A549 (cell line): ENCODE results near the gene ZSCAN25. TPM values are rescaled to one million over a fixed set of nuclear protein-coding genes. Genes with fewer than 3 reads are reported as not detected.
"Not testable (repeated sequence)": the region's sequence is repeated elsewhere in the genome, so short reads cannot be mapped to it uniquely, and the experiment has no call there.

Experiments
- ATAC-seq, 2 experiments: fragments of 200-7000 bp in 1 of 2; fragments of >200 bp in 1 of 2; cut with Nextera tagmentation in 1 of 2; cut with Tn5 transposase in 1 of 2; 3 replicates each; pipeline versions ENCODE4 v1.8.0 to v1.9.1; 2018 to 2020; ENCODE audit warnings: mild to moderate bottlenecking in 1 of 2, moderate library complexity in 1 of 2
- CTCF ChIA-PET: fragments of 300-600 bp; sonication (Branson Sonifier 250); formaldehyde crosslinking; extraction: SDS; loops from one replicate; lab custom pipeline; 2021; ENCODE audit warnings: antibody characterized with exemption, inconsistent platforms; lab: Yijun Ruan, JAX
- POLR2A ChIA-PET: fragments of 350-600 bp; formaldehyde crosslinking; extraction: SDS; loops from one replicate; lab custom pipeline; 2021; ENCODE audit warnings: antibody characterized with exemption, inconsistent platforms; lab: Yijun Ruan, JAX
- DNase-seq, 2 experiments: peaks; one replicate each; pipeline versions ENCODE4 v3.0.0 to v3.0.0-alpha.2; 2011 to 2016; ENCODE audit warnings: low read depth in 1 of 2, low spot score in 1 of 2
- FAIRE-seq: peaks from 2 replicates; lab custom pipeline; 2011; peaks lifted over from hg19 to GRCh38; lab: Jason Lieb, UNC
- H3K27ac ChIP-seq, 2 experiments: fragments of >200 bp; sonication (Bioruptor Twin); formaldehyde crosslinking; 3 replicates each; pipeline ENCODE4 v1.5.1; 2016 to 2017
- H3K4me1 ChIP-seq: fragments of >200 bp; sonication (Bioruptor Twin); formaldehyde crosslinking; 3 replicates; pipeline ENCODE4 v1.6.1; 2016
- H3K4me2 ChIP-seq: fragments of >200 bp; sonication (Bioruptor Twin); formaldehyde crosslinking; 3 replicates; pipeline ENCODE4 v1.6.1; 2016
- H3K4me3 ChIP-seq: fragments of >200 bp; sonication (Bioruptor Twin); formaldehyde crosslinking; 3 replicates; pipeline ENCODE4 v1.5.1; 2016
- H3K9me3 ChIP-seq: fragments of >200 bp; sonication (Bioruptor Twin); formaldehyde crosslinking; 3 replicates; pipeline ENCODE4 v1.6.1; 2016
- CEBPB ChIP-seq, 2 experiments: fragments of >200 bp in 1 of 2; sonication (Bioruptor Twin) in 1 of 2; formaldehyde crosslinking in 1 of 2; IDR thresholded peaks; 2 replicates each; pipeline ENCODE4 v1.6.1; 2012 to 2016
- CTCF ChIP-seq: fragments of >200 bp; sonication (Bioruptor Twin); formaldehyde crosslinking; IDR thresholded peaks from 3 replicates; pipeline ENCODE4 v1.5.1; 2016
- ESRRA ChIP-seq: fragments of 150-350 bp; IDR thresholded peaks from 2 replicates; pipeline ENCODE4 v1.6.1; 2014; ENCODE audit warnings: mild to moderate bottlenecking, low read length, borderline replicate concordance
- FOSB ChIP-seq: fragments of 250-450 bp; sonication (Bioruptor Pico); IDR thresholded peaks from 2 replicates; pipeline ENCODE4 v1.5.0; 2020; ENCODE audit warnings: mild to moderate bottlenecking, moderate library complexity
- FOSL2 ChIP-seq, 2 experiments: fragments of 450-650 bp in 1 of 2; fragments of >200 bp in 1 of 2; sonication (Bioruptor Twin) in 1 of 2; formaldehyde crosslinking; IDR thresholded peaks; 2 replicates each; pipeline versions ENCODE4 v1.5.0 to v1.6.1; 2016 to 2020; ENCODE audit warnings: mild to moderate bottlenecking in 1 of 2, moderate library complexity in 1 of 2
- FOXS1 ChIP-seq: fragments of 250-450 bp; sonication (Bioruptor Pico); IDR thresholded peaks from 2 replicates; pipeline ENCODE4 v1.5.0; 2020; ENCODE audit warnings: mild to moderate bottlenecking, moderate library complexity
- HMGXB4 ChIP-seq: fragments of 250-450 bp; sonication (Bioruptor Pico); IDR thresholded peaks from 2 replicates; pipeline ENCODE4 v1.5.0; 2021; ENCODE audit warnings: mild to moderate bottlenecking, moderate library complexity, borderline replicate concordance
- KDM1A ChIP-seq: fragments of 200-600 bp; sonication (generic); IDR thresholded peaks from 2 replicates; pipeline ENCODE4 v1.6.1; 2016; ENCODE audit warnings: low read depth, mild to moderate bottlenecking
- MYC ChIP-seq: IDR thresholded peaks from 2 replicates; pipeline ENCODE4 v1.6.1; 2012; ENCODE audit warnings: mild to moderate bottlenecking, inconsistent platforms, low read length, improper control_type of control experiment, borderline replicate concordance
- NPAS2 ChIP-seq: fragments of 250-450 bp; sonication (Bioruptor Pico); IDR thresholded peaks from 2 replicates; pipeline ENCODE4 v1.8.0; 2022; ENCODE audit warnings: mild to moderate bottlenecking, moderate library complexity, borderline replicate concordance
- PBX3 ChIP-seq: IDR thresholded peaks from 2 replicates; pipeline ENCODE4 v1.6.1; 2012
- PHF8 ChIP-seq: fragments of 200-600 bp; sonication (generic); IDR thresholded peaks from 2 replicates; pipeline ENCODE4 v1.6.1; 2016; ENCODE audit warnings: low read depth, mild to moderate bottlenecking, antibody characterized with exemption, moderate library complexity, borderline replicate concordance
- POLR2AphosphoS2 ChIP-seq: conservative IDR thresholded peaks from 2 replicates; pipeline ENCODE4 v1.6.1; 2012; ENCODE audit warnings: low read length, improper control_type of control experiment, inconsistent platforms
- RAD21 ChIP-seq, 2 experiments: fragments of >200 bp in 1 of 2; sonication (Bioruptor Twin) in 1 of 2; formaldehyde crosslinking in 1 of 2; IDR thresholded peaks in 1 of 2; conservative IDR thresholded peaks in 1 of 2; 2 replicates in 1 of 2; 3 replicates in 1 of 2; pipeline ENCODE4 v1.6.1; 2012 to 2018; ENCODE audit warnings: inconsistent platforms in 1 of 2
- RNF2 ChIP-seq: fragments of 200-600 bp; sonication (generic); IDR thresholded peaks from 2 replicates; pipeline ENCODE4 v1.6.1; 2016; ENCODE audit warnings: low read depth, mild to moderate bottlenecking, antibody characterized with exemption, moderate library complexity, borderline replicate concordance
- SREBF2 ChIP-seq: fragments of 450-650 bp; IDR thresholded peaks from 2 replicates; pipeline ENCODE4 v1.6.1; 2014; ENCODE audit warnings: mild to moderate bottlenecking, moderate library complexity
- TFCP2L1 ChIP-seq: fragments of 250-450 bp; sonication (Bioruptor Pico); IDR thresholded peaks from 2 replicates; pipeline ENCODE4 v1.5.0; 2021; ENCODE audit warnings: mild to moderate bottlenecking
- TP53 ChIP-seq: fragments of 250-450 bp; sonication (Bioruptor Pico); IDR thresholded peaks from 2 replicates; pipeline ENCODE4 v1.5.0; 2021; ENCODE audit warnings: mild to moderate bottlenecking, moderate library complexity
- USF2 ChIP-seq: fragments of 450-650 bp; IDR thresholded peaks from 2 replicates; pipeline ENCODE4 v1.6.1; 2014; ENCODE audit warnings: antibody characterized with exemption
- ZSCAN20 ChIP-seq: fragments of 250-450 bp; sonication (Bioruptor Pico); IDR thresholded peaks from 2 replicates; pipeline ENCODE4 v1.8.0; 2022; ENCODE audit warnings: mild to moderate bottlenecking, moderate library complexity
- WGBS: methylation state at CpG from one replicate; pipeline ENCODE4 v1.1.6; 2017; ENCODE audit errors: missing lambda C conversion rate; 5-methylcytosine and 5-hydroxymethylcytosine counted together
- polyA plus RNA-seq, 4 experiments: library from polyadenylated mRNA; depleted of rRNA in 3 of 4; stranded (reverse); fragments of >200 nt; fragmentation: RNase III in 1 of 4; extraction: RNeasy Plus Mini Kit Qiagen cat#74134 plus additional on column Dnase treatment in 1 of 4; gene quantifications; 2 replicates in 3 of 4; 3 replicates in 1 of 4; pipeline ENCODE4 v1.2.3, GENCODE V29; 2011 to 2017
- TF ChIP-seq, protein P1 (sequence below): IDR thresholded peaks from 2 replicates; pipeline ENCODE4 v1.6.1; 2012; ENCODE audit warnings: low read depth, borderline replicate concordance

ZSCAN25 gene
- polyA plus RNA-seq, 2 of the 4 experiments (the other 2 are of a cell fraction) = 7.5 to 9.3 TPM

DNA sequence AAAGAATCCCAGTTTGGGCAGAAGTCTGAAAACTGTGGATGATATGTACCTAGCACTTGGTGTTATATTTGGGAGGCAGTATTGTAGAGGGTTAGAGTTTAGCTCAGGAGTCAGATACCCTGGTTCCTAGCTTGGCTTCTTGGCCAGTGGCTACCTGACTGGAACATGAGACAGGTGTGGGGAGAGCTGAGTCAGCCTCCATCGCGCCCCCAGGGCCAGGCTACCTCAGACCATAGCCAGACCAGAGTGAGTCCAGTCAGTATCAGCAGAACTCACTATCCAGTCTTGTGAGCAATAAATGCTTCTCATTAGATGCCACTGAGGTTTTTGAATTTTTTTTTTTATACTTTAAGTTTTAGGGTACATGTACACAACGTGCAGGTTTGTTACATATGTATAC lies 37.0 kb downstream of the ZSCAN25 start:
- TF ChIP-seq POLR2AphosphoS2 = no peak
- no peak for TF ChIP-seq RAD21 (conservative IDR thresholded peaks at IDR 0.05 in 1 of 2, IDR thresholded peaks at IDR 0.05 in 1 of 2)
- TF ChIP-seq USF2 = no peak
- TF ChIP-seq MYC = no peak
- no peak for TF ChIP-seq CEBPB (IDR thresholded peaks at IDR 0.05)
- TF ChIP-seq FOSB (CRISPR knock-in tag) = no peak
- TF ChIP-seq, protein P1, sequence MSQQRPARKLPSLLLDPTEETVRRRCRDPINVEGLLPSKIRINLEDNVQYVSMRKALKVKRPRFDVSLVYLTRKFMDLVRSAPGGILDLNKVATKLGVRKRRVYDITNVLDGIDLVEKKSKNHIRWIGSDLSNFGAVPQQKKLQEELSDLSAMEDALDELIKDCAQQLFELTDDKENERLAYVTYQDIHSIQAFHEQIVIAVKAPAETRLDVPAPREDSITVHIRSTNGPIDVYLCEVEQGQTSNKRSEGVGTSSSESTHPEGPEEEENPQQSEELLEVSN = no peak
- TF ChIP-seq ESRRA = no peak
- TF ChIP-seq ZSCAN20 (CRISPR knock-in tag) = no peak
- TF ChIP-seq HMGXB4 (CRISPR knock-in tag) = no peak
- no peak for TF ChIP-seq TFCP2L1 (CRISPR knock-in tag)
- no peak for ATAC-seq
- Histone ChIP-seq H3K4me1 (no peaks in the 10 kb centered on the region), H3K9me3 (no peaks in the 10 kb centered on the region), H3K27ac (no peak overlapping the region), H3K4me3 (no peak overlapping the region), H3K4me2 (no peak overlapping the region)
- FAIRE-seq = no peak
- ChIA-PET CTCF (no interaction called here), POLR2A (no interaction called here)
- 91% methylated on average over 3 of the region's 3 CpGs for WGBS
- no peak for DNase-seq

- ATAC-seq, H3K4me2 ChIP-seq, H3K4me3 ChIP-seq, H3K27ac ChIP-seq, CTCF ChIA-PET, H3K4me1 ChIP-seq, DNase-seq, FAIRE-seq, POLR2A ChIA-PET, H3K9me3 ChIP-seq: not testable (repeated sequence)
- 90% methylated on average over 3 of the region's 3 CpGs for WGBS
Observed at GRCh38 chr7:99654626-99655025, 37.9 kb downstream of the ZSCAN25 start.

DNA sequence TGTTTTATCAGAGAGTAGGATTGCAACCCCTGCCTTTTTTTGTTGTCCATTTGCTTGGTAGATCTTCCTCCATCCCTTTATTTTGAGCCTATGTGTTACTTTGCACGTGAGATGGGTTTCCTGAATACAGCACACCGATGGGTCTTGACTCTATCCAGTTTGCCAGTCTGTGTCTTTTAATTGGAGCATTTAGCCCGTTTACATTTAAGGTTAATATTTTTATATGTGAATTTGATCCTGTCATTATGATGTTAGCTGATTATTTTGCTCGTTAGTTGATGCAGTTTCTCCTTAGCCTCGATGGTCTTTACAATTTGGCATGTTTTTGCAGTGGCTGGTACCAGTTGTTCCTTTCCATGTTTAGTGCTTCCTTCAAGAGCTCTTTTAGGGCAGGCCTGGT lies 41.1 kb downstream of the ZSCAN25 start:
- DNase-seq, H3K9me3 ChIP-seq, H3K4me2 ChIP-seq, H3K4me3 ChIP-seq, FAIRE-seq, ATAC-seq, CTCF ChIA-PET, H3K27ac ChIP-seq, H3K4me1 ChIP-seq, POLR2A ChIA-PET: not testable (repeated sequence)
- 64% methylated on average over 5 of the region's 5 CpGs for WGBS

GRCh38 chr7:99665312-99666012 lies 48.7 kb downstream of the ZSCAN25 start:
- H3K27ac ChIP-seq = no peak overlapping the region
- ATAC-seq (no peak), DNase-seq (no peak), FAIRE-seq (no peak)
- CTCF ChIA-PET = interaction anchor here (1.6 kb wide), 1 partner anchor 30 kb away, joined by 3 read pairs; no protein-coding TSS in a partner anchor
- no peak overlapping the region for H3K4me3 ChIP-seq
- WGBS = 94% methylated on average over 3 of the region's 3 CpGs
- no peaks in the 10 kb centered on the region for H3K9me3 ChIP-seq
- no peaks in the 10 kb centered on the region for H3K4me1 ChIP-seq
- H3K4me2 ChIP-seq = no peak overlapping the region
- POLR2A ChIA-PET = no interaction called here
- TF ChIP-seq CTCF (no peak), CEBPB (IDR thresholded peaks at IDR 0.05) (no peak), KDM1A (no peak), SREBF2 (no peak), PBX3 (no peak), PHF8 (no peak), MYC (no peak), POLR2AphosphoS2 (no peak), USF2 (no peak), RNF2 (no peak), FOSL2 (IDR thresholded peaks at IDR 0.05) (no peak), FOSL2 (CRISPR knock-in tag; IDR thresholded peaks at IDR 0.05) (no peak), TP53 (CRISPR knock-in tag) (no peak), FOXS1 (CRISPR knock-in tag) (no peak), NPAS2 (CRISPR knock-in tag) (no peak)
